OCI-LY1 (cell line): Measurements from ENCODE around the gene EPN2.

Experiments used
- CTCF ChIP-seq: fragments of 200-600 bp; sonication (generic), shearing (Covaris generic); IDR thresholded peaks from 2 replicates; pipeline ENCODE4 v1.5.1; 2017; ENCODE audit warnings: mild to moderate bottlenecking, antibody characterized with exemption, low read length, moderate library complexity, mixed read lengths
- EZH2 ChIP-seq: fragments of 200-600 bp; sonication (generic), shearing (Covaris generic); IDR thresholded peaks from 2 replicates; pipeline ENCODE4 v1.8.0; 2017; ENCODE audit warnings: borderline replicate concordance, mixed run types, mild to moderate bottlenecking, antibody characterized with exemption, low read length, moderate library complexity, mixed read lengths

GRCh38 chr17:19270347-19270703 is 33.2 kb downstream of the EPN2 start:
- TF ChIP-seq CTCF (no peak), EZH2 (no peak)
